Central memory CD8-positive, alpha-beta T cell (primary cell): ENCODE measurements around the gene PTRH2.
A peak's percentile ranks its signal among the peaks of the same experiment; 100 is the strongest.
"Not testable (repeated sequence)": the region's sequence is repeated elsewhere in the genome, so short reads cannot be mapped to it uniquely, and the experiment has no call there.

Experiments
- ATAC-seq: fragments of 150-1000 bp; cut with Tn5 transposase; replicated peaks from 2 replicates; pipeline ENCODE4 v1.10.0; 2022; ENCODE audit warnings: mild to moderate bottlenecking, moderate FRiP score, moderate number of reproducible peaks; ENCODE audit not compliant: poor library complexity, severe bottlenecking; ENCODE audit errors: extremely low read depth
- DNase-seq, 2 donors: peaks; one replicate each; pipeline ENCODE4 v3.0.0; 2021; ENCODE audit warnings: low spot score in 2 of 2
- H3K27ac Mint-ChIP-seq: one replicate; pipeline ENCODE4 v1.8.0; 2022; ENCODE audit warnings: low read depth, mild to moderate bottlenecking, moderate library complexity, mixed read lengths
- H3K27me3 Mint-ChIP-seq: one replicate; pipeline ENCODE4 v1.8.0; 2022; ENCODE audit warnings: mixed read lengths
- H3K36me3 Mint-ChIP-seq: one replicate; pipeline ENCODE4 v1.8.0; 2022; ENCODE audit warnings: mild to moderate bottlenecking, moderate library complexity, mixed read lengths; ENCODE audit not compliant: insufficient read depth
- H3K4me1 Mint-ChIP-seq: one replicate; pipeline ENCODE4 v1.8.0; 2022; ENCODE audit warnings: mixed read lengths
- H3K4me3 Mint-ChIP-seq: one replicate; pipeline ENCODE4 v1.8.0; 2022; ENCODE audit warnings: mild to moderate bottlenecking, moderate library complexity, mixed read lengths
- H3K9me3 Mint-ChIP-seq: one replicate; pipeline ENCODE4 v1.8.0; 2022; ENCODE audit warnings: mixed read lengths

The PTRH2 gene

GRCh38 chr17:59707149-59707970 is at the start of gene PTRH2, which contains the start of gene VMP1:
Gene PTRH2, minus strand, starts transcription at chr17:59707430. Its CDS starts 9,452 bp downstream, at chr17:59697978.
Gene VMP1, plus strand, starts transcription at chr17:59707654. Its CDS starts 23,793 bp downstream, at chr17:59731447.
- peak; percentile 90 for ATAC-seq
- Mint-ChIP-seq H3K4me1 (peaks cover 49% of the 10 kb centered on the region), H3K27me3 (no peaks in the 10 kb centered on the region), H3K4me3 (peak within 1 kb of the TSS; percentile 100), H3K36me3 (peaks cover 18% of the 10 kb centered on the region), H3K9me3 (no peaks in the 10 kb centered on the region), H3K27ac (peak within 1 kb of the TSS; percentile 100)
- peak; percentile 70 to 84 for DNase-seq

- DNase-seq (no peak), ATAC-seq (no peak)
- H3K4me3 Mint-ChIP-seq = no peak overlapping the region
- H3K27me3 Mint-ChIP-seq = no peaks in the 10 kb centered on the region
- peaks cover 16% of the 10 kb centered on the region for H3K36me3 Mint-ChIP-seq
- H3K27ac Mint-ChIP-seq = no peak overlapping the region
- H3K4me1 Mint-ChIP-seq = peaks cover 17% of the 10 kb centered on the region
- no peaks in the 10 kb centered on the region for H3K9me3 Mint-ChIP-seq
These were observed 49.1 kb upstream of the PTRH2 start for GRCh38 chr17:59756236-59756818.

GRCh38 chr17:59755069-59755468 is 47.8 kb upstream of the PTRH2 start:
- not testable (repeated sequence) for H3K27ac Mint-ChIP-seq

GRCh38 chr17:59754552-59754951 is 47.3 kb upstream of the PTRH2 start:
- peak overlapping the region; percentile 19 for H3K27ac Mint-ChIP-seq
- peaks cover 17% of the 10 kb centered on the region for H3K4me1 Mint-ChIP-seq
- no peaks in the 10 kb centered on the region for H3K9me3 Mint-ChIP-seq
- no peak for ATAC-seq
- DNase-seq = no peak
- no peaks in the 10 kb centered on the region for H3K27me3 Mint-ChIP-seq
- peaks cover 18% of the 10 kb centered on the region for H3K36me3 Mint-ChIP-seq
- H3K4me3 Mint-ChIP-seq = no peak overlapping the region

More at GRCh38 chr17:59755069-59755468, 47.8 kb upstream of the PTRH2 start:
- not testable (repeated sequence) for ATAC-seq, H3K27me3 Mint-ChIP-seq, H3K4me3 Mint-ChIP-seq, DNase-seq, H3K9me3 Mint-ChIP-seq
- peaks cover 17% of the 10 kb centered on the region for H3K4me1 Mint-ChIP-seq
- H3K36me3 Mint-ChIP-seq = peaks cover 16% of the 10 kb centered on the region

GRCh38 chr17:59753522-59754467 is 46.6 kb upstream of the PTRH2 start:
- ATAC-seq (peak; percentile 93), DNase-seq (no peak)
- Mint-ChIP-seq H3K27me3 (no peaks in the 10 kb centered on the region), H3K4me3 (no peak overlapping the region), H3K36me3 (peaks cover 19% of the 10 kb centered on the region), H3K9me3 (no peaks in the 10 kb centered on the region), H3K4me1 (peaks cover 17% of the 10 kb centered on the region), H3K27ac (peak overlapping the region; percentile 19)

GRCh38 chr17:59752922-59753321 is 45.7 kb upstream of the PTRH2 start:
- no peaks in the 10 kb centered on the region for H3K9me3 Mint-ChIP-seq
- ATAC-seq = no peak
- peaks cover 17% of the 10 kb centered on the region for H3K4me1 Mint-ChIP-seq
- no peak for DNase-seq
- H3K27me3 Mint-ChIP-seq = no peaks in the 10 kb centered on the region
- H3K4me3 Mint-ChIP-seq = no peak overlapping the region
- no peak overlapping the region for H3K27ac Mint-ChIP-seq
- H3K36me3 Mint-ChIP-seq = peaks cover 19% of the 10 kb centered on the region

- Mint-ChIP-seq H3K27ac (peak overlapping the region; percentile 69), H3K36me3 (peaks cover 19% of the 10 kb centered on the region), H3K9me3 (no peaks in the 10 kb centered on the region), H3K4me1 (peaks cover 17% of the 10 kb centered on the region), H3K27me3 (no peaks in the 10 kb centered on the region), H3K4me3 (no peak overlapping the region)
- DNase-seq (no peak), ATAC-seq (no peak)
These were observed 45.2 kb upstream of the PTRH2 start for GRCh38 chr17:59752446-59752845.

GRCh38 chr17:59751955-59752413 is 44.8 kb upstream of the PTRH2 start:
- DNase-seq (no peak), ATAC-seq (no peak)
- Mint-ChIP-seq H3K4me3 (no peak overlapping the region), H3K9me3 (no peaks in the 10 kb centered on the region), H3K36me3 (peaks cover 19% of the 10 kb centered on the region), H3K4me1 (peaks cover 17% of the 10 kb centered on the region), H3K27me3 (no peaks in the 10 kb centered on the region), H3K27ac (peak overlapping the region; percentile 69)

GRCh38 chr17:59748591-59748990 is 41.4 kb upstream of the PTRH2 start:
- Mint-ChIP-seq H3K4me1 (peaks cover 7% of the 10 kb centered on the region), H3K36me3 (peaks cover 7% of the 10 kb centered on the region), H3K9me3 (no peaks in the 10 kb centered on the region), H3K4me3 (no peak overlapping the region), H3K27me3 (no peaks in the 10 kb centered on the region), H3K27ac (no peak overlapping the region)
- DNase-seq (no peak), ATAC-seq (no peak)

- H3K4me3 Mint-ChIP-seq = no peak overlapping the region
These were observed 39.7 kb upstream of the PTRH2 start for GRCh38 chr17:59746849-59747445.

GRCh38 chr17:59745040-59745439 is 37.8 kb upstream of the PTRH2 start:
- Mint-ChIP-seq H3K4me3 (no peak overlapping the region), H3K27ac (no peak overlapping the region), H3K4me1 (no peaks in the 10 kb centered on the region), H3K27me3 (no peaks in the 10 kb centered on the region), H3K36me3 (peaks cover 10% of the 10 kb centered on the region), H3K9me3 (no peaks in the 10 kb centered on the region)
- ATAC-seq = no peak
- no peak for DNase-seq

More at GRCh38 chr17:59746849-59747445, 39.7 kb upstream of the PTRH2 start:
- Mint-ChIP-seq H3K9me3 (no peaks in the 10 kb centered on the region), H3K27ac (no peak overlapping the region), H3K27me3 (no peaks in the 10 kb centered on the region), H3K4me1 (peaks cover 3% of the 10 kb centered on the region), H3K36me3 (peaks cover 7% of the 10 kb centered on the region)
- ATAC-seq (no peak), DNase-seq (no peak)

GRCh38 chr17:59743842-59744241 is 36.6 kb upstream of the PTRH2 start:
- no peak for ATAC-seq
- Mint-ChIP-seq H3K4me3 (no peak overlapping the region), H3K27me3 (no peaks in the 10 kb centered on the region), H3K9me3 (no peaks in the 10 kb centered on the region), H3K36me3 (peaks cover 13% of the 10 kb centered on the region), H3K27ac (no peak overlapping the region), H3K4me1 (no peaks in the 10 kb centered on the region)
- DNase-seq = no peak
